NK-92 (cell line): ENCODE measurements around the gene STRIP1.

Source experiments
- DNase-seq: peaks from one replicate; lab custom pipeline; 2025; ENCODE audit not compliant: unreplicated experiment; lab: John Stamatoyannopoulos, UW

The STRIP1 gene

GRCh38 chr1:110050602-110051261 lies 16.3 kb downstream of the STRIP1 start:
- DNase-seq, result no peak

- DNase-seq, result no peak
Measured at GRCh38 chr1:110051262-110051648, 16.8 kb downstream of the STRIP1 start.

DNA sequence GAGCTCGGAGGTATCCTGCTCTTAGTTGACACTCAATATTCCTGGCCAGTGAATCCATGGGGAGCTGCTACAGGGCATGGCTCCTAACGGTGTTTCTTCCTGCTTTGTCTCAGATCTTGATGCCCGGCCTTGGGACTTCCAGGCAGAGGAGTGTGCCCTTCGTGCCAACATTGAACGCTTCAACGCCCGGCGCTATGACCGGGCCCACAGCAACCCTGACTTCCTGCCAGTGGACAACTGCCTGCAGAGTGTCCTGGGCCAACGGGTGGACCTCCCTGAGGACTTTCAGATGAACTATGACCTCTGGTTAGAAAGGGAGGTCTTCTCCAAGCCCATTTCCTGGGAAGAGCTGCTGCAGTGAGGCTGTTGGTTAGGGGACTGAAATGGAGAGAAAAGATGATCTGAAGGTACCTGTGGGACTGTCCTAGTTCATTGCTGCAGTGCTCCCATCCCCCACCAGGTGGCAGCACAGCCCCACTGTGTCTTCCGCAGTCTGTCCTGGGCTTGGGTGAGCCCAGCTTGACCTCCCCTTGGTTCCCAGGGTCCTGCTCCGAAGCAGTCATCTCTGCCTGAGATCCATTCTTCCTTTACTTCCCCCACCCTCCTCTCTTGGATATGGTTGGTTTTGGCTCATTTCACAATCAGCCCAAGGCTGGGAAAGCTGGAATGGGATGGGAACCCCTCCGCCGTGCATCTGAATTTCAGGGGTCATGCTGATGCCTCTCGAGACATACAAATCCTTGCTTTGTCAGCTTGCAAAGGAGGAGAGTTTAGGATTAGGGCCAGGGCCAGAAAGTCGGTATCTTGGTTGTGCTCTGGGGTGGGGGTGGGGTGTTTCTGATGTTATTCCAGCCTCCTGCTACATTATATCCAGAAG lies 19.4 kb downstream of the STRIP1 start:
- DNase-seq, result no peak

GRCh38 chr1:110055493-110056284 lies 21.3 kb downstream of the STRIP1 start:
- DNase-seq, result no peak

- no peak for DNase-seq
Measured at GRCh38 chr1:110056285-110056683, 21.9 kb downstream of the STRIP1 start.

DNA sequence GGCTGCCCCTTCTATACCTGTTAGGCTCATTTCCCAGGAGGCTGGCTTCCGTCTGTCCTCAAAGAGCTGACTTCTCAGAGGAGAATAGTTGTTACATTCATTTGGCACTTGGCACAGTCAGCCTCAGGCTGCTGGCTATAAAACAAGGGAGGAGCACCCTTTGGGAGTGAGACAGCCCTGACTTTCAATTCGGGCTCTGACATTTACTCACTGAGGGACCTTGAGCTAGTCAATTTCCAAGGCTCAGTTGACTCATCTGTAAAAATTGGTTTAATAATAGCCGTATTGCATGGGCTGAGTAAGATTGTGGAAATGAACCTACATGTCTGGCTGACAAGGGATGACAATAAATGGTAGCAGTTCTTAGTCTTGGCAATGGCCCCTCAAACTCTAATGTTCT lies 22.4 kb downstream of the STRIP1 start:
- no peak for DNase-seq

GRCh38 chr1:110057963-110058518 lies 23.6 kb downstream of the STRIP1 start:
- no peak for DNase-seq

DNA sequence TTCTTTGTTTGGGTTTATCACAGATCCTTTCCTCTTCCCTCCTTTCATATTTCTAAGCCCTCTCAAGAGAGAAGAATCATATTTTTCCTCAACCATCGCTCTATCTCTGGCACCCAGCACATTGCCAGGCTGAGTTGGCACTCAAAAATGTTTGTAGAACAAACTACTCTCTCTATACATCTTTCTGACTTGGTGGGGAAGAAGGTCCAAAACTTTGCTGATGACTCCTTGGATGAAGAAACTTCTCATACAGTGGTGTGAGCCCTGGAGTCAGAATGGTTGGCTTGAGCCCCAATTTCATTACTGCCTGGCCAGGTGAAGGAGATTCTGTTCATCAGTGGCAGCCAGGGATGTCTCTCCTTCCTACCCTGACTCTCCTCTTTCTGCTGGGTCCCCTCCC lies 24.2 kb downstream of the STRIP1 start:
- no peak for DNase-seq

DNA sequence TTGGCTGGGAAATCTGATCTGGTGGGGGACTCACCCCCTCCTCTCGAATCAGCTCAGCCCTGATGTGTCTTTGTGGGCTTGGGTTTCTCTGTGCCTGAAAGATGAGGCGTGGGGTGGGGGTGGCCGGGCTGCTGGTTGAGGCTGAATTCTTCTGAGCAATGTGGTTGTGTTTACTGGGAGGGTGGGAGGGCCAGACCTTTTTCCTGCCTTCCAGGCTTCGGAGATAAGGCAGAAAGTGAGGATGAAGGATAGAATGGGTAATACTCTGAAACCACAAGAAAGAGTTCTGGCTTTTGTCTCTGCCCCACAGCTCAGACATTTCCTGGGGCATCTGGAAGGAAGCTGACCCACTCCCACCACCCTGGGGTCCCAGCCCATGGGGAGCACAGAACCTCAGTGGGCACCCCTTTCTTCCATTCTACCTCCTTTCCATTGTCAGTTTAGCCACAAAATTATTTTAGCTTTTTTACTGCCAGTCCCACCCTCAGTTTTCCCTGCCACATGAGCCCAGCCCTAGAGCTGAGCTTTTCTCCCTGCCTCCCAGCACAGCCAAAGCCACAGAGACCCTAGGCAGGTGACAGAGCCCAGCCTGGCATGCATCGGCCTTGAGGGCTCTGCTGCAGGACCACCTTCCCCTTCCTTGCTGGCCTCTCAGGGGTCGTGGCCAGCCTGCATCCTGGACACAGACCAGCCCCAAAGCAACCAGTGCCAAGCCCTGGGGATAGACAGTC lies 24.9 kb downstream of the STRIP1 start:
- DNase-seq, result no peak

DNA sequence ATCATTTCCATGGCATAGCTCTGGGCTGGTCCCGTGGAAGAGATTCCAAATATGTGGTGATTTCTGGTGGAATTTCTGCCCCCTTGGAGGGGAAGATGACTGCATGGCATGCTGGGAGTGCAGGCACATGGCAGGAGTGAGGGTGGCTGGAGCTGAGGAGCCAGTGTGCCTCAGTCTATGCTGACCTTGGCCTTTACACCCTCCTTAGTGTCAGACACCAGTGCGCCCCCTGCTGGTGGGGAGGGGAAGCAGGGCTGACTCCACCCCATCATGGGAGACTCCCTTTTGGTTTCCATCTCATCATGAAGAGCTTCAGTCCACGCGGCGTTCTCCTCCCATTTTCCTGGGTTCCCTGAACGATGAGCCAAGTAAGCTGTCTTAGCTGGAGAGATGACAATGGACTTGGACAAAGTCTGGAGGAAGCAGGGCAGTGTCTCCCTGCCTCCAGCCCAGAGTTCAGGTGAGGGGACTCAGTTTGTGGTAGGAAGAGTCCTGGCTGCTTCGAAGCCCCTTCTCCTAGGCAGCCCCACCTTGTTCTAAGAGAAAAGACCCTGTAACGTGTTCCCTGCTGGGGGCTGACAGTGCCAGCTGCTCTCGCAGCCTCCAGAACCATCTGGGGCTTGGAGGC lies 25.7 kb downstream of the STRIP1 start:
- no peak for DNase-seq

DNA sequence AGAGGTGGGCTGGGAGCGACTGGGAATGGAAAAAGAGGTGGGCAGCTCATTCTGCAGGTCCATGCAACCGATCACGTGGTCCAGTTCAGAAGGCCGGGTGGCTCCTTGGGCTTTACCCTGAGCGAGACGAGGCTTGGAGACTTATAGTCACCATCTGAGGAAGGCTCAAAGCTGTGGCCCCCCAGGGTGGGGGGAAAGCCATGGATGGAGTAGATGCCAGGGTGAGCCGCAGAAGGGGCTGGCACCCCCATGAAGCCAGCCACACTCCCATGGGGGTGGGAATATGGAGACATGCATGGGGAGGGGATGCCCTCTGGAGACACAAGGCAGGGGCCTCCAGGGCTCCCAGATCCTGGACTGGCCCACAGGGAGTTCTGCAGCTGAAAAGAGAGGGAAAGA lies 26.2 kb downstream of the STRIP1 start:
- no peak for DNase-seq

GRCh38 chr1:110061341-110061740 lies 26.9 kb downstream of the STRIP1 start:
- no peak for DNase-seq

DNA sequence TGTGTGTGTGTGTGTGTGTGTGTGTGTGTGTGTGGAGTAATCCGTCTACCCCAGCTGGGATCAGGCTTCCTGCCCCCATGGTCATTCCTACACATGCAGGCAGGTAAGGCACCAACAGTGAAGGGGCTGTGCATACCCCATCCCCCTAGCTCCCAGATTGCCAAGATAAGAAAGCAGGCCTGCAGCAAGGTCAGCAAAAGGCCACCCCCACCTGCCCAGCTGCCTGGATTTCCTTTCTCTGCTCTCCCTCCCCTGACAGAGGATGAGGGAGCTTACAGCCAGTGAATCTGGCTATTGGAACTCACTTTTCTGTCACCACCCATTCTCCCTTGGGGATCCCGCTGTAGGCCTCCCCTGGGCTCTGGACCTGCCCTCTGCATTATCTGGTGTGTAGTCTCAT lies 28.2 kb downstream of the STRIP1 start:
- no peak for DNase-seq

DNA sequence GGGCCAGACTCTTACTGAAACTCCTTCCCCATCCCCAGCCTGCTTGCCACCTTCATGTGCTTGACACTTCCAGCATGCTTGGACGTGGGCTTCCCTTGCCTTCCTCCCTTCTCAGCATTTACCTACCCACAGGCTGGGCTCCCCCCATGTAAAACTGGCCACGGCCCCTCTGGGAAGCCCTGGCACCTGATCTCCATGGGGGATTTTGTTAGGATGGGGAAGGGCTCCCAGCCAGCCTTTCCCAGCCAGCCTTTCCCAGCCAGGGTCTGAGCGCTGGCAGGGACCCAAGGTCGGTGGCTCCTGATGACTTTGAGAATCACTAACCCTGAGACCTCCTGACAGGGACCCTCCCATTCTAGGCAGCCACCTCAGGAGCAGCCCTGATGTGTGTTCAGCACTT lies 29.4 kb downstream of the STRIP1 start:
- DNase-seq, result no peak

- DNase-seq, result no peak
Measured at GRCh38 chr1:110064576-110065337, 30.3 kb downstream of the STRIP1 start.

GRCh38 chr1:110065841-110066240 lies 31.4 kb downstream of the STRIP1 start:
- no peak for DNase-seq

DNA sequence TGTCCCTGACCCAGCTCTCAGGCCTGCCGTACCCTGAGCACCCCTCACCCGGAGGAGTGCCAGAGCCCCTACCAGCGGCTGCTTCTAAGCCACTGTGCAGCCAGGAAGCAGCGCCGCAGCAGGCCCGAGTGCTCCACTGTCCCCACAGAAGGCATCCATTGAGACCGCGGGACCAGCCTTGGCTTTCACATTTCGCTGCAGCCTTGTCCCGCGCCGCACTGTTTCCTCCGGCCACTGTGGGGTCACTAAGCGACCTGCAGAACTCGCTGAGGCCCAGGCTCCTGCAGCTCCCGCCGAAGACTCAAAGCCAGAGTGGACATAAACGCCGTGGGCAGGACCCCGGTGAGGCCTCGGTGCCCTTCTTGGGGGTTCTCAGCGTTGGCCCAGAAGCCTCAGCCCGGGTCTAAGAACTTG lies 33.1 kb downstream of the STRIP1 start:
- no peak for DNase-seq

- no peak for DNase-seq
Measured at GRCh38 chr1:110067893-110068645, 33.6 kb downstream of the STRIP1 start.
